HG03354 (cell line): ENCODE data around the gene KLHDC2.
"Not testable (repeated sequence)": the region's sequence is repeated elsewhere in the genome, so short reads cannot be mapped to it uniquely, and the experiment has no call there.

Experiments used
- ATAC-seq: cut with Tn5 transposase; IDR thresholded peaks from one replicate; pipeline ENCODE4 v1.9.1; 2021; ENCODE audit warnings: mild to moderate bottlenecking; ENCODE audit not compliant: unreplicated experiment, poor library complexity, severe bottlenecking

KLHDC2 gene

GRCh38 chr14:49771691-49772090 lies 3.7 kb downstream of the KLHDC2 start:
- ATAC-seq, result not testable (repeated sequence)

- no peak for ATAC-seq
Observed at GRCh38 chr14:49774106-49774505, 6.2 kb downstream of the KLHDC2 start.

DNA sequence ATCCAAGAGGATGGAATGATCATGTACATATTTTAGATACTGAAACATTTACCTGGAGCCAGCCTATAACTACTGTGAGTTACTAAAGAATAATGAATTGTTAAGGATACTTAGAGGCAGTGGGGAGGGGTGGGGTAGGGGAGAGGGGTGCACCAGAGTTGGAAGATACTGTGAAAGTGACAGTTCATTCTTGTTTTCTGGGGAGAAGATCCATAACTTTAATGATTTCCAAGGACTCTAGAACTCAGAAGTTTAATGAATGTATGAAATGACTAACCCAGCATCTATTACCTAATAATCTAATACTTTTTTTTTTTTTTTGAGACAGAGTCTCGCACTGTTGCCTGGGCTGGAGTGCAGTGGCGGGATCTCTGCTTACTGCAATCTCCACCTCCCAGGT lies 10.5 kb downstream of the KLHDC2 start:
- ATAC-seq, result no peak

DNA sequence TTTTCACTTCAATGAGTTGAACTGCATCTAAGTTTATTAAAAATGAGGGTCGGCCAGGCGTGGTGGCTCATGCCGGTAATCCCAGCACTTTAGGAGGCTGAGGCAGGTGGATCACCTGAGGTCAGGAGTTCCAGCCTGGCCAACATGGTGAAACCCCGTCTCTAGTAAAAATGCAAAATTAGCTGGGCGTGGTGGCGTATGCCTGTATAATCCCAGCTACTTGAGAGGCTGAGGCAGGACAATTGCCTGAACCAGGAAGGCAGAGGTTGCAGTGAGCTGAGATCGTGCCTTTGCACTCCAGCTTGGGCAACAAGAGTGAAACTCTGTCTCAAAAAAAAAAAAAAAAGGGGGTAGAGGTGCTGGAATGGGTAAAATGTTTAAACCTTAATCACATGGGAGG lies 13.1 kb downstream of the KLHDC2 start:
- ATAC-seq, result not testable (repeated sequence)

DNA sequence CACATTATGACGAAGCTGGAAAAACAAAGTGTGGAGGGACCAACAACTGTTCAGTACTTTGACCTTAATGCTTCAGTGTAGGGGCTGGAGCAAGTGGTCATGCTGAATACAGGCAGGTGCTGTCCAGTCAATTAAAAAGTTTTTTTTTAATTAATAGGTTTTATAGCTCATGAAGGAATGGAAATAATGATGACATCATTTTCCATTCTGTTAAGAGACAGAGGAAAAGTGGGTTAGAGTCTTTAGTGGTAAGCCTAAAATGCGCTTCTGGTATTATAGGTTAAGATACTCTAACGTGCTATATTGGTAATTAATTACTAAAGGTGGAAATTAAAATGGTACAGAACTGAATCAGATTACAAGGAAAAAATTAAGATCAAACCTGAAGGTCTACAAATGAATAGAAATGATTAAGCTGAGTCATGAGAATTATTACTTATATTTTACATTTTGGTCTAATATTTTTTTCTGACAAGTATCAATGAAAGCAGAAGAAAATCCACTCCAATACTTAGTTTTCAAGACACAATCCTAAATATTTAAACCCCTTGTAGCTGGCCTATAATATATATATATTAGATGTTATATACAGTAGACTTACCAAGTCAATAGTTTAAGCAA lies 15.6 kb downstream of the KLHDC2 start:
- no peak for ATAC-seq

- no peak for ATAC-seq
Observed at GRCh38 chr14:49786315-49786714, 18.4 kb downstream of the KLHDC2 start.

DNA sequence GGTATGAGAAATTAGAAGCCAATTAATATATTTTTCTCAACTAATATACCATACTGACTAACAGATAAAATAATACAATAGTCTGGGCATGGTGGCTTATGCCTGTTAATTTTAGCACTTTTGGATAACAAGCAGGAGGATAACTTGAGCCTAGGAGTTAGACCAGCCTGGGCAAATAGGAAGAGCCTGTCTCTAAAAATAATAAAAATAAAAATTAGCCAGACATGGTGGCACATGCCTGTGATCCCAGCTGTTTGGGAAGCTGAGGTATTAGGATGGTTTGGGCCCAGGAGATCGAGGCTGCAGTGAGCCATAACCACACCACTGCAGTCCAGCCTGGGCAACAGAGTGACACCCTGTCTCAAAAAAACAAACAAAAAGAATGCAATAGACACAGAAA lies 24.7 kb downstream of the KLHDC2 start:
- no peak for ATAC-seq

DNA sequence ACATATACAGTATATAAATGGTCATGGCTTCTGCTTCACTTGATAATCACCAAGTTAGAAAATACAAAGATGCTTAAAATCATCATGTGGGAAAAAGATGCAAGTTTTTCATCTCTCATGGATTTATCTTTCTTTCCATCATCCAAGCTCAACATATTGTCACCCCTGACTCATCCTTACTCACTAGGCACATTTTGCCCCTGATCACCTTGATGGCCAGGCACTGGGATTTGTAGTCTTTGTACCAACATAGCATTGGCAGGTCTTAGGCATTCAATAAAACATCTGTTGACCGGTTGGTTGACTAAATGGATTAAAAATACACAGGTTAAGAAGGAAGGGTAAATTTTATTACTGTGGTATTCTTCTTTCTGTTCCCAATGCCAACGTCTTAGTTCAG lies 28.1 kb downstream of the KLHDC2 start:
- no peak for ATAC-seq

DNA sequence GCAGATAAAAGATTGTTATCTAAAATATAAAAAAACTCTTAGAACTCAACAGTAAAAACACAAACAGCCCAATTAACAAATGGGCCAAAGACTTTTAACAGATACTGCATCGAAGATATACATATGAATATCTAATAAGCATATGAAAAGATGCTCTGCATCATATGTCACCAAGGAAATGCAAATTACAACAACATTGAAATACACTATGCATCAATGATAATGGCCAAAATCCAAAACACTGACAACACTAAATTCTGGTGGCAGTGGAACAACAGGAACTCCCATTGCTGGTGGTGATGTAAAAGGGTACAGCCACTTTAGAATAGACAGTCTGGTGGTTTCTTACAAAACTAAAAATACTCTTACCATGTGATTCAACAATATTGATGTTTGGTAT lies 40.8 kb downstream of the KLHDC2 start:
- ATAC-seq, result no peak

- not testable (repeated sequence) for ATAC-seq
Observed at GRCh38 chr14:49816118-49816517, 48.2 kb downstream of the KLHDC2 start.

- ATAC-seq, result no peak
Observed at GRCh38 chr14:49816844-49817243, 48.9 kb downstream of the KLHDC2 start.

DNA sequence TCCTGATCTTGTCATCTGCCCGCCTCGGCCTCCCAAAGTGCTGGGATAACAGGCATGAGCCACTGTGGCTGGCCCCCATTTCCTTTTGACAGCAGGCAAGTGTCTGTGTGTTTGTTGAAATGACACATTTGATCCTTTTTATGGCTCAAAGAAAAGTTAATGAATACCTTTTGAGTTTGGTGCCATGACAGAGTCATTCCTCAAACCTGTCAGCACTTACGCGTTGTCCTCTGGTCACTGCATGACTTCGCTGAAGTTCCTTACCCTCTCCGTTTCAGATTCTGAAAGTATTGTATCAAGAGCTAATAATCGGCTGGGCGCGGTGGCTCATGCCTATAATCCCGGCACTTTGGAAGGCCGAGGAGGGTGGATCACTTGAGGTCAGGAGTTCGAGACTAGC lies 52.2 kb downstream of the KLHDC2 start:
- no peak for ATAC-seq

DNA sequence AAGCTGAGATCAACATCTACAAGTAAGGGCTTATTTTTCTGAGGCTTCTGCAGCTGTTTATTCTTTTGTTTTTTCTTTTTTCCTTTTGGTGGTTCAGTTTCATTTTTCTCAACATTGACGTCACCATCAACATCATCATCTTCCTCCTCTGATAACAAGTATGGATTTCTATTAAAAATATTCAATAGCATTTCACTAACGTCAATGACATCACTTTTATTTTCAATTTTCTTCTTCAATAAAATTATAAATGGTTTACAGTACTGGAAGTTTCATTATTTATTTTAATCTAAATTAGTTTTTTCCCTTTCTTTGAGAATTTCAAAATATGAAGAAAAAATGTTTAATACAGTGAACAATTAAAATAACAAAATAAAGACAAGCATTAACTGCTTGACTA lies 60.7 kb downstream of the KLHDC2 start:
- ATAC-seq, result no peak
